GM19240 (cell line): ENCODE results near the gene MEA1.

Experiments used
- DNase-seq: peaks from one replicate; pipeline ENCODE4 v3.0.0; 2011; ENCODE audit warnings: low spot score; ENCODE audit not compliant: insufficient read length

MEA1 gene

DNA sequence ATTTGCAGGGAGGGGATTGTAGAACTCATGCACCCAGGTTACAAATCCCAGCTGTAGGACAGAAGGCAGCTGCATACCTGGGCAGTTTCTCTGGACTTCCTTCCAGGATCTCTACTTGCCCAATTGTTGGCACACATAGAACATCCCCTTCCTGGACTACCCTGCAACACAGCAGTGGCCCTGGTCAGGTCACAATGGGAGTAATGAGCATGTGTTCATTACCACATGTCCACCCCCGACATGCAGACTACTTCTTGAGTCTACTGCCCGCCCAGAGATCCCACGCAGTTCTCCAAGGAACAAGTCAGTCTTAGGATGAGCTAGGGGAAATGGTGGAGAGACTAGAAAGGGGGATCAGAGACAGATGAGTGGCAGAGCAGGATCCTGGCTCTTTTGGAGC lies 39.8 kb downstream of the MEA1 start:
- no peak for DNase-seq

DNA sequence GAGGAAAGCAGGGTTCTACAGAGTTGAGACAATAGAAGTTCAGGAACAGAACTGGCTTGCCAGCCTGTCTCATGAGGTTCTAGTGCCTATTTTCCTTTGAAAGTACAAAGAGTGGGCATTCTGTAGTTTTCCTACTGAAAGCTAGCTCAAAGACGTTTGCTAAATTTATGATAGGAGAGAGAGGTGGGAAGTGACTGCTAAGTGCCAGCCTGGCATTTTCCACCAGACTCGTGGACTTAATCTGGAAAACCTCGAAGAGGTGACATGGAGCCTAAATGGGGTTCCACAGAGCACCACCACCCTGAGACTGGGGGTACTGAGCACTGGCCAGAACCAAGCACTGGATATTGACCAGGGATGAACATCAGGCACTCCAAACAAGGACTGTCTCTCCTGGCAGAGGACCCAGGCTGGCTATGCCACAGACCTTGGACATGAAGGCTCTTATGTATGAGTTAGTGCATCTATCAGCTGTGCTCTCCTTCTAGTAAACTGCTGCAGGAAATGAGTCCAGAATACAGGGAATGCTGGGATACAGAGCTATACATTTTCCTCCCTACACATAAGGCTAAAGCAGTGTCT lies 41.9 kb downstream of the MEA1 start:
- no peak for DNase-seq

DNA sequence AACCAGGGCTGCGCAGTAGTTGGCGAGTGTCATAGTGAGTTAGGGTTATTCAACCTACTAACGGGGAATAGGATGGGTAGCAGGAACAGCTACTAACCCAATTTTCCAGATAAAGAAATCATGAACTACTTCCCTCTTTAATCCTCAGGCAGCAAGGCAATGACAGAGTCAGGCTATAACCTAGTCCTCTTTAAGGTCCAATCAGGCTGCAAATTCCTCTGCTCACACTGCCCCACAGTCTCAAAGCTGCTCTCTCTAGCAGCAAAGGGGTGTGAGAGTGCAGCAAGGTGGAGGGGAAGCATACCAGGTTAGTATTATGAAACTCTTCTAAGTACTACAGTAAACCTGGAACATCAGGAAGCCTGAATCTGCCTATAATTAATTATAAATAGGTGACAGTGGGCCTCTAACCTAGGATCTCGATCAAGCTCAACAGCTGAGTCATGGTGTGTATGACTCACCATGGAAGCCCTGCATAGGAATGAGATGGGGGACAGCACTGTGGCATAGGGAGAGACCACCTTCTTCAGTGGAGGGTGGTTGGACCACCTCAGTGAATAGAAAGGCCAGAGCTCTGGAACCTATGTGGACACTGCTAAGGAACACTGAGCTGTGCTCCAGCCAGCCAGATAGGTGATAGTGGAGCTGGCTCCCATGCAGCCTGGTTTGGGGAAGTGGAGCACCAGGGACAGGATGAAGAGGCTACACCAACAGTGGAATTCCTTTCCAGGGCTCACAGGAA lies 42.7 kb downstream of the MEA1 start:
- DNase-seq = no peak

DNA sequence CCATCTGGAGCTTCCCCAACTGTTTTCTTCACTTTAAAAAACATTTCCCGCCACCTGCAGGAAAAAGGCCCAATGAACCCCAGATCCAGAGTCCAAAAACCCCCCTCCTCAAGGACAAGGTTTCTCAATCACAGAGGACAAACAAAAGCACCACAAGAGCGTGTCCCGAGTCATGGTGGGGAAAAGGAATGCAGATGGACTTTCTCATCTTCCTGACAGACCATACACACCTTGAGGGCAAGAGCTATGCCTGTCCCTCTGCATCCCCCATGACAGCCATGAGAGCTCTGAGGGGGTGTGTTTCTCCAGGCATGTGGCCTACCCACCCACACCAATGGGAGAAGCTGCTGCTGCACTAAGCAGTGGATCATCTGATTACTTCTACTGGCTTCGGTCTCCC lies 43.8 kb downstream of the MEA1 start:
- DNase-seq = no peak

DNA sequence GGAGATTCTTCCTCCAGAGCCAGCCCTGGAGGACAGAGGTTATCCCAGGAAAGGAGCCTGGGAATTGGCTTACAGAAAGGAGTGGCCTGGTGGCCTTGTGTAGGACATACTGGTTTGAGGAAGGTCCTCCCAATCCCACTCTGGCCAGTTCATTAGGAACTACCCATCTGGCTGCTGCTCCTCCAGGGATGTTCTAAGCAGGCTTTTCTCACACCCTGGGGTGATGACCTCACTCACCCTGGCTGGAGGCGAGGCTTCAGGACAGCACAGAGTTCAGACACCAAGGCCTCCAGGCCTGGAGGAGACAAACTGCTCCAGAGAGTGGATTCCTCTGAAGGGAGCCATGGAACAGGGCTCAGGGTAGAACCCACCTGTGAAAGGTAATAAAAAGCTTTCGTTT lies 44.3 kb downstream of the MEA1 start:
- DNase-seq = no peak

DNA sequence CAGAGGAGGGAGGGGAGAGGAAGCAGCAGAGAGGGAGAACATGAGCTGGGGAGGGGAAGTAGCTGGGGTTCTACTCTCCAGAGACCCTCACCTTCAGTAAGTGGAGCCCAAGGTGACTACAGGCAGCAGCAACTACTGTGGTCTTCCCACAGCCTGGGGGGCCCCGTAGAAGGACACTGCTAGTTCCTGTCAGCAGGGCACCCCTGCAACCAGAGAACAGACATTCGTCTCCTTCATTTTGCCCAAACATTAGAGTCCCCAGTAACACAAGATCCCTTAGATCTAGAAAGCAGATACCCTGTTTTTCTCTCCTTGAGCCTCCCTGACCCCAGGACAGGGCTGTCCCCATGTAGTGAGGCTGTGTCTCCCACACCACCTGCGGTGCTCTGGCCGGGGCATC lies 45.0 kb downstream of the MEA1 start:
- DNase-seq = no peak

DNA sequence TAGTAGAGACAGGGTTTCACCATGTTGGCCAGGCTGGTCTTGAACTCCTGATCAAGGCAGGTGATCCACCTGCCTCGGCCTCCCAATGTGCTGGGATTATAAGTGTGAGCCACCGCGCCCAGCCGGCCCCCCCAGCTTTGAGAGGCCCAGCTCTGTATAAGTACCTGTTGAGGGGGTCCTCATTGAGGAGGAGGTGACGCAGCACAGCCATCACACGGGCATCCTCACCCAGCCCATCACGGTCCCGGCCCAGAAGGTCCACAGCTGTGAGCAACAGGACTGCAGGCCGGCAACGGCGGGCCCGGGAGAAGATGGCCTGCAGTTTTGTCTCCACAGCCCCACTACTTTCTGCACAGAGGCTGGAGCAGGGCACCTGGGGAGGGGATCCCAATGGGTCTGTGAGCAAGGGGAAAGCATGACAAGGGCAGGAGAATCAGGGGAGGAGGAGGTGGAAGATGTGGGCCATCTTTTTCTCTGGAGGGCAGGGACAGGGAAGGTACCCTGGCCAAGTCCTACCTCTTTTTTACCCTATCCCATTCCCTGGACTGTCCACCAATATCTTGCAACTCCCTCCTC lies 45.5 kb downstream of the MEA1 start:
- no peak for DNase-seq

DNA sequence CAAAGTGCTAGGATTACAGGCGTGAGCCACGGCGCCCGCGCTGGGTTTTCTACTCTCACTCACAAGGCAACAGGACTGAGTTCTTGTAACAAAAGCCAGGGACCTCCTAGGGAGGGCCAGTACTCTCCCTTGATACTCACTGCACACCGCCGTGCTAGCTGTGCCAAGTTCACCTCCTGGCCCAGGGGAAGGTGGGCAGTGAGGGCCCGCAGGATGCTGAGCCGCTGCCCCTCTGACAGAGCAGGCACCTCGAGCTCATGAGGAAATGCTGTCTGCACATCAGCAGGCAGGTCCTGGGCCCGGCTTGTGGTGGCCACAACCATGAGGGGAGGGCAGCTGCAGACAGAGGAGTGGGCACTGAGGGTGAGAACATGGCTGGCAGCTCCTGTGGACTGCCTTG lies 46.5 kb downstream of the MEA1 start:
- no peak for DNase-seq

DNA sequence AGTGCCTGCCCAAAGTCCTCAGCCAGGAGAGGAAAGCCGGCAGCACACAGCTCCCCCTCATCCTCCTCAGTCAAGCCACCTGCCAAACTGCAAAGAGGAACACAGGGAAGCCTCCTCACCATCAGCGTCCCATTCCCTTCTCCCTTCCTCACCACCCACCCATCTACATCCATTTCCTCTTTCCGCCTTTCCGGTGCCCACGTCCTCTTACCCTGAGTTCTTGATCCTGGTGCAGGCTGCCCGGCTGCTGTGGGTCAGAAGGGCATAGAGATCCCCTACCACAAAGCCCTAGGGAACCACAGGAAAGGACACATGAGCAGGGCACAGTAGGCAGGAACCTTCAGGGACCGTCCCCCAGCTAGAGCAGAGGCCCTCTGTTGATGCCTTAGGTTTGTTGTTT lies 47.2 kb downstream of the MEA1 start:
- DNase-seq = no peak

DNA sequence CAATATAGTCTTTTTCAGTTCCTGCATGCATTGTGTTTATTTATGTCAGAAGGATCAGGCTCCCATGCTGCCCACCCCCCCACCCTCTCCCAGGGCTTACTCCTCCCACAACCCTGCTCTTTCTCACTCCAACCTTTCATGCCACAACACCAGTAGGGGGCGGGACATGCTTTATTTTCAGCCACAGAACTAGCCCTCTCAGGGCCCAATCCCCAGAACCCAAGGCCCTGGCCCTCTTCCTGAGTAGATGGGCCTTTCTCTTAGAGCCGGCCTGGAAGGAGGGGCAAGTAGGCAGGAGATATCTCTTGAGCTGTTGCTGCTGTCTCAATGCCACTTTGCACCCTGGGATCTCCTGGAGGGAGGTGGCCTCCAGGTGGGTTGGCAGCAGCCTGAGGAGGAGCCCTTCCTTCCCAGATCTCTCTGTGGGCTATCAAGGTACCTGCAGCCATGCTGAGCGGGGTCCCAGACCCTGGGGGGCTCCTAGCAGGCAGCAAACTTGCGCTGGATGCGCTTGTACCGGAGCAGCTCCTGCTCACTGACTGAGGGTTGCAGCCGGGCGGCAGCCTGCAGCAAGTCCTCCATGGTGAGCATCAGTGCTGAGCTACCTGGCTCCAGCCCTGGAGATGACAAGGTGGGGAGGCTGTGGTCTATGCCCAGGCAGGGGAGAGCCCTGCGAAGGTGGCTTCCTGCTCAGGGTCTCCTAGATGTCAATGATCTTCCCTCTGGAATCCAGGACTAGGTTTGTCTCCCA lies 49.7 kb downstream of the MEA1 start:
- no peak for DNase-seq

DNA sequence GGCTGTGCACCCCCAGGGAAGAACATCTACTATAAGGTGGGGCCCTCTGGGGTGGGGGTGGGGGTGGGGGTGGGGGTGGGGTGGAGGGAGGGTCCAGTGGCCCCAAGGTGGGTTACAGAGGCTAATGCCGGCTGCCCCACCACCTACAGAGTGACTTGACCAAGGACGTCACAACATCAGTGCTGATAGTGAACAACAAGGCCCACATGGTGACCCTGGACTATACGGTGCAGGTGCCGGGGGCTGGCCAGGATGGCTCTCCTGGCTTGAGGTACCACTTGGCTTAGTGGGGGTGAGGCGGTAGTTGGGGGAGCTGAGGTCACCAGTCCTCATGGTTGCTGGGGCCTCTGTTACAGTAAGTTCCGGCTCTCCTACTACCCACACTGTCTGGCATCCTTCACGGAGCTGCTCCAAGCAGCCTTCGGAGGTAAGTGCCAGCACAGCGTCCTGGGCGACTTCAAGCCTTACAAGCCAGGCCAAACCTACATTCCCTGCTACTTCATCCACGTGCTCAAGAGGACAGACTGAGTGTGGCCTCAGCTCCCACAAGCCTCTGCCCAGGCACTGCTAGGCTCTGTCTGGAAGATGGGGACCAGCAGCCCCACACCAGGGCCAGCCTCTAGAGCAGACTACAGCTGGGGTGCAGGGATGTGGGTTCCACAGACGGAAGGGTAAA lies 50.4 kb downstream of the MEA1 start:
- no peak for DNase-seq

DNA sequence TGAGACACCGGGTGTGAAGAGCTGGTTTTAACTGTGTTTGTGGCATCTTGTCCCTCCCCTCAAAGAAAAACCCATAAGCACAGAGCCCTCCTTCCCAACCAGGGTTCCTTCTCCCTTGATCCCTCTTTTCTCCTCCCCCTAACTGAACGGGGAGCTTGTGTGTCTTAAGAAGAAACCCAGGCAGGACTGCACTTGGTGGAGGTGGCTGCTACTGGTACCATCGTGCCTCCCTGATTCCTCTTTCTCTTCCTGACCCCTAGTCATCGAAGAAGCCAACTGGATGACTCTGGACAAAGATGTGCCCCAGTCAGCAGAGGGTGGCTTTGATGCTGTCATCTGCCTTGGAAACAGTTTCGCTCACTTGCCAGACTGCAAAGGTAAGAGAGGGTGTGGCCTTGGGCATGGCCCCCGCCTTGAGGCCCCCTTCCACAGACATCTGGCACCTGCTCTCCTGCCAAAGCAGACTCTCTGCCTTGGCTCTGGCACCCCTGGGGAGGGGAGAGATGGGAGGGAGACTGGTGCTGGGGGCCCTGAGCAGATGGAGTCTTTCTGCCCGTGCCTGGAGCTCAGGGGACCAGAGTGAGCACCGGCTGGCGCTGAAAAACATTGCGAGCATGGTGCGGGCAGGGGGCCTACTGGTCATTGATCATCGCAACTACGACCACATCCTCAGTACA lies 51.1 kb downstream of the MEA1 start:
- no peak for DNase-seq

DNA sequence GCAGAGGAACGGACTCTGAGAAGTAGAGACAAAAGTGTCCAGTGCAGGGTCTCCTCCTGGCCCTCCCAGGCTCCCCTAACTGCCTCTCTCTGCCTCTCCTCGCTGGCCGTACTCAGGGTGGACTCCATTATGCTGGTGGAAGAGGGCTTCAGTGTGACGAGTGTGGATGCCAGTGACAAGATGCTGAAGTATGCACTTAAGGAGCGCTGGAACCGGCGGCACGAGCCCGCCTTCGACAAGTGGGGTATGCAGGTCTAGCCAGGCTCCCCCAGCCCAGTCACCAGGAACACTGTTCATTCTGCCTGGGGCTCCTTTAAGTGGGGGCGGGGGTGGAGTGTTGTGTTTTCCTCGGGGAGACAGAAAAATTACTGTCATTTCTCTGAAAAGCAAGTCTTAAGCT lies 51.6 kb downstream of the MEA1 start:
- no peak for DNase-seq
